Naive B cell (primary cell): ENCODE data around the gene SSX5. TPM values are rescaled to one million over a fixed set of nuclear protein-coding genes. Genes with fewer than 3 reads are reported as not detected.
"Not testable (repeated sequence)": the region's sequence is repeated elsewhere in the genome, so short reads cannot be mapped to it uniquely, and the experiment has no call there.

Source experiments
- ATAC-seq, 2 donors: fragments of 150-1000 bp; cut with Tn5 transposase; 2 replicates each; pipeline ENCODE4 v1.10.0; 2021; ENCODE audit warnings: low read depth in 2 of 2, mild to moderate bottlenecking in 2 of 2, moderate library complexity in 2 of 2
- DNase-seq: peaks from one replicate; pipeline ENCODE4 v3.0.0; 2022
- H3K27ac Mint-ChIP-seq, 6 donors: one replicate each; pipeline ENCODE4 v1.8.0; 2020 to 2022; ENCODE audit warnings: mild to moderate bottlenecking in 6 of 6, mixed read lengths in 6 of 6, moderate library complexity in 5 of 6, inconsistent platforms in 2 of 6
- H3K27me3 Mint-ChIP-seq, 3 donors: one replicate each; pipeline ENCODE4 v1.8.0; 2021 to 2022; ENCODE audit warnings: mixed read lengths in 3 of 3, mild to moderate bottlenecking in 1 of 3
- H3K36me3 Mint-ChIP-seq, 2 donors: one replicate each; pipeline ENCODE4 v1.8.0; 2020 to 2022; ENCODE audit warnings: mixed read lengths in 2 of 2, inconsistent platforms in 1 of 2, mild to moderate bottlenecking in 1 of 2
- H3K4me1 Mint-ChIP-seq, 3 donors: one replicate each; pipeline ENCODE4 v1.8.0; 2020 to 2022; ENCODE audit warnings: mixed read lengths in 3 of 3, inconsistent platforms in 1 of 3, mild to moderate bottlenecking in 1 of 3, moderate library complexity in 1 of 3
- H3K4me3 Mint-ChIP-seq, 8 donors: one replicate each; pipeline ENCODE4 v1.8.0; 2020 to 2022; ENCODE audit warnings: mild to moderate bottlenecking in 8 of 8, mixed read lengths in 8 of 8, moderate library complexity in 8 of 8, inconsistent platforms in 2 of 8
- H3K9me3 Mint-ChIP-seq, 7 donors: one replicate each; pipeline ENCODE4 v1.8.0; 2020 to 2022; ENCODE audit warnings: mixed read lengths in 7 of 7, mild to moderate bottlenecking in 5 of 7, inconsistent platforms in 2 of 7, moderate library complexity in 1 of 7
- polyA plus RNA-seq, 6 donors: library from polyadenylated mRNA; unstranded; fragments of 300-500 nt; fragmentation: Illumina TruSeq; gene quantifications; one replicate each; pipeline ENCODE4 v1.2.3, GENCODE V29; 2021; ENCODE audit warnings: low read depth in 6 of 6

The SSX5 gene
- polyA plus RNA-seq, 6 donors from 2014 or later, result not detected

DNA sequence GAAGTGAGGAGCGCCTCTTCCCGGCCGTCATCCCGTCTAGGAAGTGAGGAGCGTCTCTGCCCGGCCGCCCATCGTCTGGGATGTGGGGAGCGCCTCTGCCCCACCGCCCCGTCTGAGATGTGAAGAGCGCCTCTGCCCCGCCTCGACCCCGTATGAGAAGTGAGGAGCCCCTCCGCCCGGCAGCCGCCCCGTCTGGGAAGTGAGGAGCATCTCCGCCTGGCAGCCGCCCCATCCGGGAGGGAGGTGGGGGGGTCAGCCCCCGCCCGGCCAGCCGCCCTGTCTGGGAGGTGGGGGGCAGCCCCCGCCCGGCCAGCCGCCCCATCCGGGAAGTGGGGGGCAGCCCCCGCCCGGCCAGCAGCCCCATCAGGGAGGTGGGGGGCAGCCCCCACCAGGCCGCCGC lies 57.5 kb downstream of the SSX5 start:
- not testable (repeated sequence) for ATAC-seq, H3K4me3 Mint-ChIP-seq, H3K36me3 Mint-ChIP-seq, H3K27ac Mint-ChIP-seq, H3K9me3 Mint-ChIP-seq, H3K27me3 Mint-ChIP-seq, DNase-seq, H3K4me1 Mint-ChIP-seq

Other genes starting within 250 kb of the SSX5 start
- 1 to 10 TPM in 5 of 6 donors, not detected in 1; 3.0 to 9.4 (median 6.1) TPM for gene ZNF182, start 192.8 kb downstream of the SSX5 start, polyA plus RNA-seq
- under 1 TPM in 1 of 6 donors, not detected in 5; 0.87 TPM for gene SPACA5, start 189.8 kb downstream of the SSX5 start, polyA plus RNA-seq
- gene ZNF630, start 125.2 kb downstream of the SSX5 start, polyA plus RNA-seq, result 1 to 10 TPM in 5 of 6 donors, under 1 TPM in 1; 0.87 to 4.8 (median 2.9) TPM
- not detected for gene SPACA5B, start 66.2 kb downstream of the SSX5 start, polyA plus RNA-seq
- gene SSX1, start 58.6 kb upstream of the SSX5 start, polyA plus RNA-seq, result not detected
- not detected for gene SSX3, start 159.9 kb upstream of the SSX5 start, polyA plus RNA-seq
- gene SSX4, start 186.7 kb upstream of the SSX5 start, polyA plus RNA-seq, result not detected
- gene SSX4B, start 215.2 kb upstream of the SSX5 start, polyA plus RNA-seq, result not detected